ENCODE measurements around the gene KNDC1.
"Not testable (repeated sequence)": the region's sequence is repeated elsewhere in the genome, so short reads cannot be mapped to it uniquely, and the experiment has no call there.

The KNDC1 gene

GRCh38 chr10:133125901-133126300, 34.1 kb upstream of the KNDC1 start:
- DNase-seq, result no peak

GRCh38 chr10:133126431-133127290, 33.4 kb upstream of the KNDC1 start:
- DNase-seq, result no peak

- DNase-seq, result no peak
Measured at GRCh38 chr10:133127291-133128125, 32.5 kb upstream of the KNDC1 start.

- no peak for DNase-seq
Measured at GRCh38 chr10:133128126-133129070, 31.6 kb upstream of the KNDC1 start.

GRCh38 chr10:133129071-133129858, 30.8 kb upstream of the KNDC1 start:
- no peak for DNase-seq

- no peak for DNase-seq
Measured at GRCh38 chr10:133129859-133130495, 30.0 kb upstream of the KNDC1 start.

- no peak for DNase-seq
Measured at GRCh38 chr10:133130602-133131001, 29.4 kb upstream of the KNDC1 start.

- no peak for DNase-seq
Measured at GRCh38 chr10:133131053-133131452, 29.0 kb upstream of the KNDC1 start.

GRCh38 chr10:133131734-133132472, 28.1 kb upstream of the KNDC1 start:
- no peak for DNase-seq

- DNase-seq, result no peak
Measured at GRCh38 chr10:133132473-133133291, 27.3 kb upstream of the KNDC1 start.

GRCh38 chr10:133133471-133134231, 26.4 kb upstream of the KNDC1 start:
- no peak for DNase-seq

GRCh38 chr10:133134411-133135115, 25.5 kb upstream of the KNDC1 start:
- no peak for DNase-seq

GRCh38 chr10:133135116-133135465, 24.9 kb upstream of the KNDC1 start:
- no peak for DNase-seq

GRCh38 chr10:133137486-133138145, 22.4 kb upstream of the KNDC1 start:
- not testable (repeated sequence) for DNase-seq

GRCh38 chr10:133139551-133140065, 20.4 kb upstream of the KNDC1 start:
- DNase-seq, result no peak

GRCh38 chr10:133140417-133141143, 19.4 kb upstream of the KNDC1 start:
- no peak for DNase-seq

All from NCI-H1417 treated with DMSO at 0.1 percent for 48 hours (cell line).